Measurements from ENCODE around the gene DACT3.

DACT3 gene

GRCh38 chr19:46665072-46665471 is 4.1 kb upstream of the DACT3 start:
- DNase-seq (ENCODE audit: low read depth in 3 of 3): no peak

GRCh38 chr19:46661735-46662592 is 982 bp upstream of the DACT3 start:
- peak in 2 of 3 experiments; percentile 55 to 60 for DNase-seq (ENCODE audit: low read depth in 3 of 3)

- no peak for DNase-seq (ENCODE audit: low read depth in 3 of 3)
Measured at GRCh38 chr19:46660551-46661019, 397 bp downstream of the DACT3 start.

- no peak for DNase-seq (ENCODE audit: low read depth in 3 of 3)
Measured at GRCh38 chr19:46660008-46660517, 919 bp downstream of the DACT3 start.

- DNase-seq (ENCODE audit: low read depth in 3 of 3): no peak
Measured at GRCh38 chr19:46659151-46660007, 1.6 kb downstream of the DACT3 start.

- DNase-seq (ENCODE audit: low read depth in 3 of 3): no peak
Measured at GRCh38 chr19:46656541-46656940, 4.4 kb downstream of the DACT3 start.

GRCh38 chr19:46654621-46655152 is 6.3 kb downstream of the DACT3 start:
- DNase-seq (ENCODE audit: low read depth in 3 of 3): no peak

GRCh38 chr19:46650445-46650844 is 10.5 kb downstream of the DACT3 start:
- DNase-seq (ENCODE audit: low read depth in 3 of 3): no peak

- DNase-seq (ENCODE audit: low read depth in 3 of 3): no peak
Measured at GRCh38 chr19:46648961-46649960, 11.7 kb downstream of the DACT3 start.

GRCh38 chr19:46648060-46648960 is 12.7 kb downstream of the DACT3 start:
- DNase-seq (ENCODE audit: low read depth in 3 of 3): no peak

- DNase-seq (ENCODE audit: low read depth in 3 of 3): no peak
Measured at GRCh38 chr19:46646402-46646801, 14.6 kb downstream of the DACT3 start.

- no peak for DNase-seq (ENCODE audit: low read depth in 3 of 3)
Measured at GRCh38 chr19:46644720-46645119, 16.3 kb downstream of the DACT3 start.

- DNase-seq (ENCODE audit: low read depth in 3 of 3): no peak
Measured at GRCh38 chr19:46640656-46641055, 20.3 kb downstream of the DACT3 start.

GRCh38 chr19:46639358-46640182 is 21.4 kb downstream of the DACT3 start:
- no peak for DNase-seq (ENCODE audit: low read depth in 3 of 3)

GRCh38 chr19:46637224-46637623 is 23.8 kb downstream of the DACT3 start:
- no peak for DNase-seq (ENCODE audit: low read depth in 3 of 3)

GRCh38 chr19:46635920-46636761 is 24.8 kb downstream of the DACT3 start, which contains the start of gene GNG8:
Gene GNG8 (minus strand): TSS chr19:46636202. CDS start chr19:46634682, 1,520 bp downstream.
- no peak for DNase-seq (ENCODE audit: low read depth in 3 of 3)

- DNase-seq (ENCODE audit: low read depth in 3 of 3): no peak
Measured at GRCh38 chr19:46634656-46635218, 26.2 kb downstream of the DACT3 start.

All from stimulated activated CD4-positive, alpha-beta T cell treated with anti-CD3 and anti-CD28 coated beads, TNF-alpha, amount 100 ng/mL, for 4 hours (primary cell).